ENCODE results near the gene WDR13. TPM values are rescaled to one million over a fixed set of nuclear protein-coding genes. Genes with fewer than 3 reads are reported as not detected.

Gene WDR13
- total RNA-seq, 2 experiments from 2014 or later, result 37.6 to 43.7 TPM

GRCh38 chrX:48599341-48599740, 2.0 kb downstream of the WDR13 start:
- H3K27me3 Mint-ChIP-seq (ENCODE audit: low read depth), result no peaks in the 10 kb centered on the region
- no peak overlapping the region for H3K27ac Mint-ChIP-seq
- POLR2A ChIA-PET, result no interaction called here
- no peak for DNase-seq
- H3K36me3 Mint-ChIP-seq (ENCODE audit: low read depth), result peaks cover 11% of the 10 kb centered on the region
- no peaks in the 10 kb centered on the region for H3K9me3 Mint-ChIP-seq (ENCODE audit: insufficient read depth)
- H3K4me1 Mint-ChIP-seq (ENCODE audit: low read depth), result peaks cover 9% of the 10 kb centered on the region
- no peak for ATAC-seq
- CTCF ChIA-PET, result no interaction called here
- H3K4me3 Mint-ChIP-seq, result no peak overlapping the region

GRCh38 chrX:48600226-48600625, 2.9 kb downstream of the WDR13 start:
- H3K27ac Mint-ChIP-seq, result no peak overlapping the region
- H3K36me3 Mint-ChIP-seq (ENCODE audit: low read depth), result peaks cover 15% of the 10 kb centered on the region
- ChIA-PET CTCF (no interaction called here), POLR2A (no interaction called here)
- H3K4me1 Mint-ChIP-seq (ENCODE audit: low read depth), result peaks cover 9% of the 10 kb centered on the region
- ATAC-seq (no peak), DNase-seq (no peak)
- no peaks in the 10 kb centered on the region for H3K9me3 Mint-ChIP-seq (ENCODE audit: insufficient read depth)
- H3K27me3 Mint-ChIP-seq (ENCODE audit: low read depth), result no peaks in the 10 kb centered on the region
- H3K4me3 Mint-ChIP-seq, result no peak overlapping the region

GRCh38 chrX:48601741-48602394, 4.6 kb downstream of the WDR13 start:
- no peak overlapping the region for H3K4me3 Mint-ChIP-seq
- H3K27ac Mint-ChIP-seq, result no peak overlapping the region
- POLR2A ChIA-PET, result no interaction called here
- ATAC-seq (no peak), DNase-seq (no peak)
- CTCF ChIA-PET, result no interaction called here
- peaks cover 9% of the 10 kb centered on the region for H3K4me1 Mint-ChIP-seq (ENCODE audit: low read depth)
- H3K27me3 Mint-ChIP-seq (ENCODE audit: low read depth), result no peaks in the 10 kb centered on the region
- H3K9me3 Mint-ChIP-seq (ENCODE audit: insufficient read depth), result no peaks in the 10 kb centered on the region
- H3K36me3 Mint-ChIP-seq (ENCODE audit: low read depth), result peaks cover 16% of the 10 kb centered on the region

- no peak for DNase-seq
- no peaks in the 10 kb centered on the region for H3K27me3 Mint-ChIP-seq (ENCODE audit: low read depth)
- no peaks in the 10 kb centered on the region for H3K4me1 Mint-ChIP-seq (ENCODE audit: low read depth)
- H3K4me3 Mint-ChIP-seq, result no peak overlapping the region
- ATAC-seq, result no peak
- no peaks in the 10 kb centered on the region for H3K9me3 Mint-ChIP-seq (ENCODE audit: insufficient read depth)
- ChIA-PET CTCF (no interaction called here), POLR2A (no interaction called here)
- H3K36me3 Mint-ChIP-seq (ENCODE audit: low read depth), result peaks cover 11% of the 10 kb centered on the region
- H3K27ac Mint-ChIP-seq, result no peak overlapping the region
These were observed 7.4 kb downstream of the WDR13 start for GRCh38 chrX:48604701-48605100.

- H3K27me3 Mint-ChIP-seq (ENCODE audit: low read depth), result no peaks in the 10 kb centered on the region
- no peaks in the 10 kb centered on the region for H3K4me1 Mint-ChIP-seq (ENCODE audit: low read depth)
- DNase-seq (no peak), ATAC-seq (no peak)
- H3K27ac Mint-ChIP-seq, result no peak overlapping the region
- H3K36me3 Mint-ChIP-seq (ENCODE audit: low read depth), result peaks cover 11% of the 10 kb centered on the region
- H3K4me3 Mint-ChIP-seq, result no peak overlapping the region
- ChIA-PET POLR2A (no interaction called here), CTCF (no interaction called here)
- H3K9me3 Mint-ChIP-seq (ENCODE audit: insufficient read depth), result no peaks in the 10 kb centered on the region
These were observed 8.8 kb downstream of the WDR13 start for GRCh38 chrX:48606091-48606490.

GRCh38 chrX:48611703-48612102, 14.4 kb downstream of the WDR13 start:
- CTCF ChIA-PET, result no interaction called here
- no peak overlapping the region for H3K4me3 Mint-ChIP-seq
- POLR2A ChIA-PET, result no interaction called here
- no peaks in the 10 kb centered on the region for H3K9me3 Mint-ChIP-seq (ENCODE audit: insufficient read depth)
- no peak overlapping the region for H3K27ac Mint-ChIP-seq
- no peak for ATAC-seq
- no peak for DNase-seq
- H3K27me3 Mint-ChIP-seq (ENCODE audit: low read depth), result peaks cover 3% of the 10 kb centered on the region
- H3K36me3 Mint-ChIP-seq (ENCODE audit: low read depth), result no peaks in the 10 kb centered on the region
- no peaks in the 10 kb centered on the region for H3K4me1 Mint-ChIP-seq (ENCODE audit: low read depth)

- H3K4me3 Mint-ChIP-seq, result no peak overlapping the region
- ATAC-seq (no peak), DNase-seq (no peak)
- H3K27ac Mint-ChIP-seq, result no peak overlapping the region
- CTCF ChIA-PET, result no interaction called here
- no peaks in the 10 kb centered on the region for H3K9me3 Mint-ChIP-seq (ENCODE audit: insufficient read depth)
- H3K4me1 Mint-ChIP-seq (ENCODE audit: low read depth), result peaks cover 2% of the 10 kb centered on the region
- POLR2A ChIA-PET, result no interaction called here
- no peaks in the 10 kb centered on the region for H3K36me3 Mint-ChIP-seq (ENCODE audit: low read depth)
- H3K27me3 Mint-ChIP-seq (ENCODE audit: low read depth), result peaks cover 5% of the 10 kb centered on the region
These were observed 16.3 kb downstream of the WDR13 start for GRCh38 chrX:48613502-48614160.

- POLR2A ChIA-PET, result no interaction called here
- H3K4me1 Mint-ChIP-seq (ENCODE audit: low read depth), result peaks cover 2% of the 10 kb centered on the region
- CTCF ChIA-PET, result no interaction called here
These were observed 19.3 kb downstream of the WDR13 start for GRCh38 chrX:48616576-48616975.

GRCh38 chrX:48617542-48618340, 20.4 kb downstream of the WDR13 start:
- ATAC-seq (no peak), DNase-seq (no peak)
- CTCF ChIA-PET, result no interaction called here
- H3K4me3 Mint-ChIP-seq, result no peak overlapping the region
- peaks cover 5% of the 10 kb centered on the region for H3K27me3 Mint-ChIP-seq (ENCODE audit: low read depth)
- H3K4me1 Mint-ChIP-seq (ENCODE audit: low read depth), result peaks cover 2% of the 10 kb centered on the region
- POLR2A ChIA-PET, result no interaction called here
- H3K36me3 Mint-ChIP-seq (ENCODE audit: low read depth), result no peaks in the 10 kb centered on the region
- H3K27ac Mint-ChIP-seq, result no peak overlapping the region
- no peaks in the 10 kb centered on the region for H3K9me3 Mint-ChIP-seq (ENCODE audit: insufficient read depth)

More at GRCh38 chrX:48616576-48616975, 19.3 kb downstream of the WDR13 start:
- Mint-ChIP-seq H3K27ac (no peak overlapping the region), H3K27me3 (ENCODE audit: low read depth) (peaks cover 5% of the 10 kb centered on the region), H3K36me3 (ENCODE audit: low read depth) (no peaks in the 10 kb centered on the region), H3K9me3 (ENCODE audit: insufficient read depth) (no peaks in the 10 kb centered on the region), H3K4me3 (no peak overlapping the region)
- ATAC-seq, result no peak
- DNase-seq, result no peak

GRCh38 chrX:48626401-48627298, 29.4 kb downstream of the WDR13 start:
- ChIA-PET POLR2A (interaction anchor here (0.6 kb wide), 1 partner anchor 271 kb away, joined by 3 read pairs; no protein-coding TSS in a partner anchor), CTCF (interaction anchor here (0.9 kb wide), 1 partner anchor 37 kb away, joined by 3 read pairs; no protein-coding TSS in a partner anchor)
- no peak overlapping the region for H3K27ac Mint-ChIP-seq
- DNase-seq (no peak), ATAC-seq (no peak)
- H3K9me3 Mint-ChIP-seq (ENCODE audit: insufficient read depth), result no peaks in the 10 kb centered on the region
- H3K4me3 Mint-ChIP-seq, result no peak overlapping the region
- peaks cover 6% of the 10 kb centered on the region for H3K4me1 Mint-ChIP-seq (ENCODE audit: low read depth)
- H3K36me3 Mint-ChIP-seq (ENCODE audit: low read depth), result no peaks in the 10 kb centered on the region
- no peaks in the 10 kb centered on the region for H3K27me3 Mint-ChIP-seq (ENCODE audit: low read depth)

- CTCF ChIA-PET, result interaction anchor here (1.0 to 2.1 kb wide), 2 partner anchors 17 to 39 kb away, joined by 3 to 10 read pairs; no protein-coding TSS in a partner anchor
- DNase-seq, result peak; percentile 86
- Mint-ChIP-seq H3K4me3 (peak overlapping the region; percentile 26), H3K27me3 (ENCODE audit: low read depth) (no peaks in the 10 kb centered on the region), H3K9me3 (ENCODE audit: insufficient read depth) (no peaks in the 10 kb centered on the region), H3K36me3 (ENCODE audit: low read depth) (no peaks in the 10 kb centered on the region), H3K4me1 (ENCODE audit: low read depth) (peaks cover 17% of the 10 kb centered on the region), H3K27ac (peak overlapping the region; percentile 28)
- POLR2A ChIA-PET, result interaction anchor here (1.5 kb wide), 1 partner anchor 280 kb away, joined by 3 read pairs; no protein-coding TSS in a partner anchor
- peak; percentile 94 for ATAC-seq
These were observed 34.2 kb downstream of the WDR13 start for GRCh38 chrX:48631376-48632090.

All from activated CD8-positive, alpha-beta T cell treated with anti-CD3 and anti-CD28 coated beads, Interleukin-2, amount 10 ng/mL, durations not matched to agents 7 days and 5 days (primary cell).